ENCODE data around the gene SLC25A3. TPM values are rescaled to one million over a fixed set of nuclear protein-coding genes. Genes with fewer than 3 reads are reported as not detected.
"Not testable (repeated sequence)": the region's sequence is repeated elsewhere in the genome, so short reads cannot be mapped to it uniquely, and the experiment has no call there.

The SLC25A3 gene
- 799 TPM for polyA plus RNA-seq (2013, experiment 1 of 2; ENCODE audit: insufficient read length)
- polyA plus RNA-seq (2013, experiment 2 of 2; ENCODE audit: insufficient read length): 785 TPM

DNA sequence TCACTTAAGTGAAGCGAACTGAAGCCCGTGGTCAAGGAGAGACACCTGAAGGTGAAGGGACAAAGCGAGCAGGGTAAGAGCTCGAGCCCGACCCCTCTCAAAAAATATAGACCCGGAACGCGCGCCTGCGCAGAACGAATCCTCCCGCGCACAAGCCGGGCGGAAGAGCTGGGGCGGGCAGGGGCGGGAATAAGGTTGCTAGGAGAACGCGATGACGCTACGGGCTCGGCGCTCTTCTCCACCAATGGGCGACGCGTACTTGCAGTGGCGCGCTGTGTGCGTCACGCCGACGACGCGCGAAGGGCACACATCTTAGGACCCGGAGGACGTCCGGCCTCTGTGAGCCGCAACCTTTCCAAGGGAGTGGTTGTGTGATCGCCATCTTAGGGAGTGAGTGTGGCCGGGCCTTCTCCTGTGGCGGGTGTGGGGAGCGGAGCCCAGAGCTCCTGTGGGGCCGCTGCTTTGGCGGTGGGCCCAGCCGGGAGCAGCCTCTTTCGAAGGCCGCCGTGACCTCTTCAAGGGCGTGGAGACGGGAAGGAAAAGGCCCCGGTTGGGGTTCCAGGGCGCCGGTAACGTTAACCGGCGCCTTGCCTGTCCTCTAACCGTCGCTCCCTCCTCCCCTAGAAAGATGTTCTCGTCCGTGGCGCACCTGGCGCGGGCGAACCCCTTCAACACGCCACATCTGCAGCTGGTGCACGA, at the start of gene SLC25A3:
Gene SLC25A3, plus strand, starts transcription at position 336 of the 699 bp plus-strand sequence. Its CDS starts 293 bp downstream, at position 629.
- DNase-seq: peak; percentile 98

GRCh38 chr12:98543701-98544100, 49.8 kb upstream of the SLC25A3 start:
- DNase-seq: no peak

- peak; percentile 41 for DNase-seq
Observed at GRCh38 chr12:98544751-98545150, 48.7 kb upstream of the SLC25A3 start.

- DNase-seq: no peak
Observed at GRCh38 chr12:98549371-98550110, 43.9 kb upstream of the SLC25A3 start.

GRCh38 chr12:98551787-98552186, 41.7 kb upstream of the SLC25A3 start:
- no peak for DNase-seq

DNA sequence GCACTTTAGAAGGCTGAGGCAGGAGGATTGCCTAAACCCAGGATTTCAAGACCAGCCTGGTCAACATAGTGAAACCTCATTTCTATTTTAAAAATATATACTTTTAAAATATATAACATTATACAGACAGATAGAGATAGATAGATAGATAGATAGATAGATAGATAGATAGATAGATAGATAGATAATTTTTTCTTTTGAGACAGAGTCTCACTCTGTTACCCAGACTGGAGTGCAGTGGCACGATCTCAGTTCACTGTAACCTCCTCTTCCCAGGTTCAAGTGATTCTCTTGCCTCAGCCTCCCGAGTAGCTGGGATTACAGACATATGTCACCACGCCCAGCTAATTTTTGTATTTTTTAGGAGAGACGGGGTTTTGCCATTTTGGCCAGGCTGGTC, 35.4 kb upstream of the SLC25A3 start:
- DNase-seq: not testable (repeated sequence)

- no peak for DNase-seq
Observed at GRCh38 chr12:98559666-98560065, 33.8 kb upstream of the SLC25A3 start.

- DNase-seq: no peak
Observed at GRCh38 chr12:98561846-98562245, 31.6 kb upstream of the SLC25A3 start.

GRCh38 chr12:98572010-98572409, 21.5 kb upstream of the SLC25A3 start:
- no peak for DNase-seq

GRCh38 chr12:98574110-98574509, 19.4 kb upstream of the SLC25A3 start:
- DNase-seq: no peak

GRCh38 chr12:98575013-98575412, 18.5 kb upstream of the SLC25A3 start:
- DNase-seq: no peak

DNA sequence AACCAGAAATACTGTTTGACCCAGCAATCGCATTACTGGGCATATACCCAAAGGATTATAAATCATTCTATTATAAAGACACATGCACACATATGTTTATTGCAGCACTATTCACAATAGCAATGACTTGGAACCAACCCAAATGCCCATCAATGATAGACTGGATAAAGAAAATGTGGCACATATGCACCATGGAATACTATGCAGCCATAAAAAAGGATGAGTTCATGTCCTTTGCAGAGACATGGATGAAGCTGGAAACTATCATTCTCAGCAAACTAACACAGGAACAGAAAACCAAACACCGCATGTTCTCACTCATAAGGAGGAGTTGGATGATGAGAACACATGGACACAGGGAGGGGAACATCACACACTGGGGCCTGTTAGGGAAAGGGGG, 16.7 kb upstream of the SLC25A3 start:
- not testable (repeated sequence) for DNase-seq

DNA sequence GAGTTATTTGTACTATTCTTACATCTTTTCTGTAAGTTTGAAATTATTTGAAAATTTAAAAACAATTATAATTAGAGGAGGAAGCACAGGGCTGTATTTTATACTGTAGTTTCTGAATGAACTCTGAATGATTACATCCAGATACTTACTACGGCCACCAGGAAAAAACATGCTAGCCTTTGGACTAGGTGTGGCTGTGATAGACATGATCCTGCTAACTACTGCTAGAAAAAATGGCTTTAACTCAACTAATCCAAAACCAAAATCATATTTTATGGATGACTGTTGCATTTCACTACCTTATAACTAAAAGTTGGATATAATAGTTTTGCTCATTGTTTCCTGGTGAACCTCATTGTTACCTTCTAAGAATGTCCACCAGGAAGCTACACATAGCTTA, 15.1 kb upstream of the SLC25A3 start:
- DNase-seq: no peak

DNA sequence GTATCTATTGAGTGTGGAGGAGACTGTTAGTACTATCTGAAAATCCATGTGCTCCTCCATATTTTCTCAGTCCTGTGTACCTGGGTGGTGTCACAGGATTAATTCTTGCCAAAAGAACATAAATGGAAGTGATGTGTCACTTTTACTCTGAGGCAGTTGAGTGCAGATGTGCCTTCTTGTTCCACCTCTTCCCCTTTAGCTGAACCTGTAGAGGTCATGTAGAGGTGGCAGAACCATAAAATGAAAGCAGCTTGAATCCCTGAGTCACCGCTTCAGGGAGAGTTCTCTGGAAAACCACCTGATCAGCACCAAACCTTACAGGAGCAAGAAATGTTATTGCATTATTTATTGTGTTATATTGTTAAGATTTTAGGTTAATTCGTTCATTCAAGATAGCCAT, 14.7 kb upstream of the SLC25A3 start:
- no peak for DNase-seq

DNA sequence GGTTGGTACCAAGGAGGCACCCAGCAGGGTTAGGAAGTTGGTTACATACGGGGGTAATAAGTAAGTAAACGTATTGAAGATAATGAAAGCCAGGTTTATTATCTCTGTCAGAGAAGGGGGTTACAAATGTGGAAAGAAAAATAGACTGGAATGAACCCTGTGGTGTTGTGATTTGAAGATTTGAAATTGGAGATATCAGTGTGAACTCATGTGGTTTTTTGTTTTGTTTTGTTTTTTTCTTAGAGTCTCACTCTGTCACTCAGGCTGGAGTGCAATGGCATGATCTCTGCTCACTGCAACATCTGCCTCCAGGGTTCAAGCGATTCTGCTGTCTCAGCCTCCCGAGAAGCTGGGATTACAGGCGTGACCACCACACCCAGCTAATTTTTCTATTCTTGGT, 14.1 kb upstream of the SLC25A3 start:
- DNase-seq: no peak

DNA sequence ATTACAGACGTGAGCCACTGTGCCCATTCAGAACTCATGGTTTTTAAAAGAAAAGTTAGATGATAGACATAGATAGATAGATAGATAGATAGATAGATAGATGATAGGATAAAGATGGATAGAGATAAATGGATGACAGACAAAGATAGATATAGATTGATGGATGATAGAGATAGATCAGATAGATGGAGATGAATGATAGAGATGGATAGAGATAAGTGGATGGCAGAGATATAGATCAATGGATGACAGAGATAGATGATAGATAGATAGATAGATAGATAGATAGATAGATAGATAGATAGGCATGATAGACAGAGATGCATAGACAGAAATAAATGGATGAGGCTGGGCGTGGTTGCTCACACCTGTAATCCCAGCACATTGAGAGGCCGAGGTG, 13.7 kb upstream of the SLC25A3 start:
- no peak for DNase-seq

DNA sequence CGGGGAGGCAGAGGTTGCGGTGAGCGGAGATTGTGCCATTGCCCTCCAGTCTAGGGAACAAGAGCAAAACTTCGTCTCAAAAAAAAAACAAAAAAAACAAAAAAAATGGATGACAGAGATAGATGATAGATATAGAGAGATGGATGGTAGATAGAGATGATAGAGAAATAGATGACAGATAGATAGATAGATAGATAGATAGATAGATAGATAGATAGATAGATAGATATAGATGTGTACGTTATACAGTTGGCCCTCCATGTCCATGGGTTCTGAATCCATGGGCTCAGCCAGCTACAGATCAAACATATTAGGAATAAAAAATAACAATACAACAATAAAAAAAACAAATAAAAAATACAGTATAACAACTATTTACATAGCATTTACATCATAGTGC, 12.8 kb upstream of the SLC25A3 start:
- no peak for DNase-seq

DNA sequence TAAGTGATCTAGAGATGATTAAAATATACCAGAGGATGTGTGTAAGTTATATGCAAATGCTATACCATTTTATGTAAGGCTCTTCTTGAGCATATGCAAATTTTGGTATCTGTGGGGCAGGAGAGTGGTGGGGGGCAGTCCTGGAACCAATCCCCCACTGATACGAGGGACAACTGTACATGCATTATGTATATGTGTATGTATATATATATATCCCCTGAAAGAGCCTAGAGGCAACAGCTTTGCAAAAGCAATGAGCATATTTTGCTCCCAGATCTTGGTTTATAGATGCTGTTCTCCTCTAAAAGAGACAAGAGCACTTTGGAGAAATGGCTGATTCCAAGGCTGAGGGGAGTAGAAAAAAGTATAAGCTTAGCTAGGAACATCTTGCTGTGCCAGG, 12.4 kb upstream of the SLC25A3 start:
- no peak for DNase-seq

DNA sequence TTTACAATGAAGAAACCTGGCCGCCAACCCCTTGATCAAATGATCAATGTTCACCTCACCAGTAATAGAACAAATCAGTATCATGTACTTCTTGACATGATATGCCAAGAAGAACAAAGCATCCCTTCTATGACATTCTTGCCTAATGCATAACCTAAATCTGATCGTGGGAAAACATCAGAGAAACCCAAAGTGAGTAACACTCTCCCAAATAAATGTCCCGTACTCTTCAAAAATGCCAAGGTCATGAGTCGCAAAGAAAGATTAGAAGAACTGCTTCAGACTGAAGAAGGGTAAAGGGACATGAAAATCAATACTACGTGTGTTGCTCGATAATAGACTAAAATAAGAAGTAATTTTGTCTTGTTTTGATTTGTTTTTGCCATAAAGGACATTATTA, 11.4 kb upstream of the SLC25A3 start:
- peak; percentile 18 for DNase-seq

DNA sequence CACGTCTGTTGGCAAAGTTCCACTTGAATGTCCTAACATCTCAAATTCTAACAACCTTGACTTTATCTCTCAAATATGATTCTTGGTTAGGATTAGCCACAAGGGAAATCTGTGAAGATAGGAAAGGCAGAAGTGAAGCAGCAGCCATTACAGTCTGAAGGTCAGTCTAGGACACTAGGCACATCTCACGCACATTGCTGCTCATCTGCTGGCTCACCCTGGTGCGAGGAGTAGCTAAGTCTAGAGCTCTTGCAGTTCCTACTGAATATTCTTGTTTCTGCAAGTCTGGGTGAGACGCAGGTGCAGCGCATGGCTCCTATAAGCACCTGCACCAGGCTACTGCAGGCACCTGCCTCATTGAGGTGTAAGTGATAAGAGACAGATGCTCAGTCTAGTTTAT, 6.4 kb upstream of the SLC25A3 start:
- no peak for DNase-seq

GRCh38 chr12:98591209-98591608, 2.3 kb upstream of the SLC25A3 start:
- DNase-seq: no peak

- no peak for DNase-seq
Observed at GRCh38 chr12:98592825-98593322, 612 bp upstream of the SLC25A3 start.

- peak; percentile 13 for DNase-seq
Observed at GRCh38 chr12:98594050-98594835, 757 bp downstream of the SLC25A3 start.

All from fibroblast of skin of abdomen (primary cell).